ENCODE measurements around the gene TDP1.
A peak's percentile ranks its signal among the peaks of the same experiment; 100 is the strongest.
"Not testable (repeated sequence)": the region's sequence is repeated elsewhere in the genome, so short reads cannot be mapped to it uniquely, and the experiment has no call there.

TDP1 gene

DNA sequence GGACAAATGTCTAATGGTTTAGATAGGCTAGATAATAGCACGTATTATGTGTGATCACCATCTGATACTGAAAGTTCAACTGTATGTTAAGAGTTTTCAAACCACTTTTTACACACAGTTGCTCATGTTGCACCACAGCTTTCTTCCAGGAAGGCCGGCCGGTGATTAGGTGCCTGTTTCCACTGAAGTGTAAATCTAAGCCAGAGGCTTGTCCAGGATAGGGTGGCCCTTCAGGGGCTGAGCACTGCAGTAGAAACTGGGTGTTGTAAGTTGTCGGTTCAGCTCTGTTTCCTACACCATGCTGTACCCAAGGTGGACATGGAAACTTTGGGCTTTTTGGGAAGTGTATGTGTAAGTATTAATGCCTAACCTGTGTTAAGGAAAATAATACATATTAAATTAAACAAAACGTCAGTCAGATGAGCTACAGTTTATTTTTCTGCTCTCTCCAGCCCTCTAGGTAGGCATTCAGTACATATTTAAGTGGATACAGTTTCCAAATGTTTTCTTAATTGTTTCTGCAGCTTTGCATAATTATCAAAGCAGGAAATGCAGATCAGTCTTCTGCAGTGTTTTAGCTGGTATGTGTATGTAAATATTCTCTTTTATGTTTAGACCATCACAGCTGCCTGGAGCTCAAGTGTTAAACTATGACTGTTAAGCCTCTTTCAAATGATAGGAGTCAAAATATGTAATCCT lies 30.9 kb downstream of the TDP1 start:
- no peak for DNase-seq

DNA sequence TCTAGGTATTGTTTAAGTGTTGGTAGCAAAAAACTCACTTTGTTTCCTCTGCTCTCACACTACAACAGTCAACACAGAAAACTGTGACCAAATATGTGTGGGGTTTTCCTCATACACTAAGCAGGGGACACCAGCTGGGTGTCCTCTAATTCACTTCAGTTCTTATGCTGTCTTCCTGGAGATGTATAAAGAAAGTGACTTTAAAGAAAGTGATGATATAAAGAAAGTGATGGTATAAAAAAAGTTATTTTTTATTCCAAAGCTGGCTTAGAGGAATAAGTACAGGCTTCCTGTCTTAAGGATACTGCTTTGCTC lies 31.4 kb downstream of the TDP1 start:
- no peak for DNase-seq

DNA sequence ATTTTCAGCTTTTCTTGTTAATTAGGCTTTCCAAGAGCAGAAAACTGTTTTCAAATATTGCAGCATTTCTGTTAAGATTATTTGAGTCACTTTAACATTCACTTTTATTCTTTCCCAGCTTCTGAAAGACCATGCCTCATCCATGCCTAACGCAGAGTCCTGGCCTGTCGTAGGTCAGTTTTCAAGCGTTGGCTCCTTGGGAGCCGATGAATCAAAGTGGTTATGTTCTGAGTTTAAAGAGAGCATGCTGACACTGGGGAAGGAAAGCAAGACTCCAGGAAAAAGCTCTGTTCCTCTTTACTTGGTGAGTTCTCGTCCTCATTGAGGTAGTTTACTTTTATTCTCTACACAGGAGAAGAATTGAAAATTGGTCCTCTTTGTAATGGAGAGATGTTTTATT lies 33.1 kb downstream of the TDP1 start:
- no peak for DNase-seq

DNA sequence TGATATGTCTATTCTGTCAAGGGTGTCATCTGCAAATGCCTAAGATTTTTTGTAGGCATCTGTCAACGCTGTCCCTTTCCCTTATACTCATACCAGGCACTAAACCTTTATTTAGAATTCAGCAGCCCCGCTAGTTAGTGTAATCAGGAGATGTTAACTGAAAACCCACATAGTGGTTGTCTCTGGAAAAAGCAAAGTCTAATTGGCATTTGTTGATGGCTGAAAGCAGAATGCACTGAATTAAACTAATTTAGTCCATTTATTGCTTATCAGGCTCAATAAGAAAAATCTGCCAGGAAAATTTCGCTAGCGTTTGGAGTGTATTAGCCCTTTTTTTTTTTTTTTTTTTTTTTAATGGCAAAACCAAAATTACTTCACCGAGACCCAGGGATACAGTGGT lies 34.5 kb downstream of the TDP1 start:
- DNase-seq = no peak

DNA sequence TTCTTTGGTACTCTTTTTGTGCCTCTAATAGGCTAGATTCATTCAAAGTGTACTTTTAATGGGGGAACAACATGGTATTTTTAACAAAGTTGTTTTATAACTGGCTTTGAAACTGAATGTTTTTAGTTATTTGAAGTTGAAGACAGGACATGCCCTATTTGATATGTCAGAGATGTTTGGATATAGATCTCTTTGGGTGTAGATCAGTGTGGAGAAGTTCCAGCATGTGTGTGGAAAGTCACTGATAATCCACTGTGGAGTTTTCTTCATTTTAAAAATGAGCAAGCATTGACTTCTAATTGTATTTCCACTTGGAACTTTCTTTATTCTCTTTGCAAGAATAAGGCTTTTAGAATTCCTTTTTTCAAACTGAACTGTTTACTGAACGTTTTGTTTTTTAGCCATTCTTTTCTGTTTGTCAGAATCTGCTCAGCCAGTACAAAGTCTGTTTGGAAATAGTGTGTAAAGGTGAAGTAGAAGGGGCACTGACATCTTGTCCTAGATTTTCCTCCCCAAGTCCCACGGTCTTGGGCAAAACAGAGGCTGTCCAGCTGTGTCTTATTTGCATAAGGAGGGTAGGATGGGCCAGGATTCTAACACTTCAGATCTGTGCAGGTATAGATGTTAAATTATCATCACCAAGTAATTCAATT lies 35.0 kb downstream of the TDP1 start:
- DNase-seq = no peak

DNA sequence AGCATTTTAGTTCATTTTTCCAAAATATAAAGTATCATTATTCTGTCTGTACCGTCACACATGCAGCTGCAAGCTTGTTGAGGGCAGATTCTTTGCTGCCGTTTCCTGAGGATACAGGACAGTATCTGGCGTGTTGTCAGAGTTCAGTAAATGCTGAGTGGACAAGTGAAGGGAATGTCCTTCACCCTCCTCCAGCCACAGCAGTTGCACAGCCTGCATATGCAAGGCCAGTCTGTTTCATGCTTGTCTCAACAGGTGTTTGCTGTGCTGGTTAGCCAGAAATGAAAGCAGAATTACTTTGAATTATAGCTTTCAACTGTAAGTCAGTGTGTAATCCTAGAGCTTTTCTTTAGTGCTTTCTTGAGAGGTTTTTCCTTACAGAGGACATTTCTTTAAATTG lies 36.5 kb downstream of the TDP1 start:
- no peak for DNase-seq

DNA sequence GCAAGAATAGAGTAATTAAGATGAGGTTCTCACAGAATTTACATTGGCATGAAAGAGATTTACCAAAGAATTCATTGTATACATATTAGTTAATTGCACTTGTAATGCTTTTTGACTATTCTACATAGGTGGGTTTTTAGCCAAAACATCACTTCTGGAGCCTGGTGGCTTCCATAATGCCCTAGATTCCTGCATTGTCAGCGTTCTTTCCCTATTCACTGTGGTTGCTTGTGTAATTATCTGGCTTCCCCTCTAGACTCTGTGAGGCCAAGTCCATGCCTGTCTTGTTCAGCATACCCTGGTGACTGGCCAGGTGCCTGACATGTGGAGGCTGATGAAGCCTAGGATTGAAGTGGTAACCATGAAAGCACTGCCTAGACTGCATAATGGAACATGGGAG lies 41.2 kb downstream of the TDP1 start:
- no peak for DNase-seq

DNA sequence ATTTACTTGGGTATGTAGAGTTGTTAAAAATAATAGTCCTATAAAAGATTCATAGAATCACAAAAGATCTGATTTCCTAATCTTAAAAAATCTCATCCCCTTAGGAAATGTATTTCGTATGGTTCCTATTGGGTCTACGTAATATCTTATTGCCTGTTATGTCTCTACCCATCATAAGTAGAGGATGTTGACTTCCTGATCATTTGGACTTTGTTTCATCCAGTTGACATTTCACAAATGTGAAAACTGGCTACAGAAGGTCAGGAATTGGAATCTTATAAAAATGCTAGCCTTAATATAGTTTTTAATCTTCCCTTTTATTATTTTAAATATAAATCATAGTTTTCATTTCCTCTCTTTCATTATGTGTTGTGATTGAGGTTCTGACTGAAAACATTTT lies 45.2 kb downstream of the TDP1 start:
- DNase-seq = no peak

DNA sequence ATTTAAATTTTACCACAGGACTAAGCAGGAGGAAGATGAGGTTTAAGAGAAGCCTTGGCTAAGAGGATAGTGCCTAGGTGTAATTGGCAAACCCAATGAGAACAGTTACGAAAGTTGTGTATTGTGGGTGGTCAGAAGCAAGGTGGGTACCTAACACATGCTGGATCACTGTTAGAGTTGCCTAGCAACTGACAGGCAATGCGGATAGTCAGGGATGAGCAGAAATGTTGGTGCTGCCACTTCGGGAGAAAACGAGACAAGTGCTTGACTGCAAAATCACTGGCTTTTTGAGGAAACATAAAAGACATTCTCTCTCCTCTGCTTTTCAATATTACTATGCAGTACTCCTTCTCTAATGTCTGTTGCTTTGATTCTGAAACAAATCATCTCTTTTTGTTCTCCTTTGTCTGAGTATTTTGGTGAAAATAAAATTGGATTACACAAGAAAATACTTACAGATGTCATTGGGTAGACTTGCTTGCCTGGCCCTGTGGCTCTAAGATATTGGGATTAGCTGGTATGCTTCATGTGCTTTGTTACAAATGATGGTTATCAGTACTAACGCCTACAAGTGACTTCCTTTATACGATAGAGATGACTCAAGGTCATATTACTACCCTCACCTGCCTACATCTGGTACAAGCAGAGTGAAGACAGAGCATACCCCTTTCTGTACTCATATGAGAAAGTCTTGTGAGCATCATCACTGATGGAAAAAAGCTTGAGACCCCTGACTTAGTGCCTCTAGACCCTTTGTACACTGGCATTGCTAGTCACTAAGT lies 48.0 kb downstream of the TDP1 start:
- peak in 7 of 58 donors; percentile 8 to 35 (median 13) for DNase-seq

DNA sequence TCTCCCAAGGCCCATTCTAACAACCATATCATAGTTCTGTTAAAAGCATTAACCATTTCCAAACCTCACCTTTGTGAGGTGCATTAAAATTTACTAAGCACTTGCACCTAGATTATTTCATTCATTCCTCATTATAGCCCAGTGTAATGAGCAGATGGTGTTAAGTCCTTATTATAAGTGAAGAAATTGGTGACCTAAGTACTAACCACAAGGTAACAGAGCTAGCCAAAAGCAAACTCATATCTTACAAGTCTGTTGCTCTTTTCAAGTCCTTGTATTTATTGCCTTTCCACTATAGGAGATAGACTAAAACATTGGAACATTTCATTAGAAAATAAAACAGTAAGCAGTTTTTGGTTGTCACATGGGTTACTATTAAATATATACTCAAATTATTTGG lies 49.7 kb downstream of the TDP1 start:
- DNase-seq = no peak

DNA sequence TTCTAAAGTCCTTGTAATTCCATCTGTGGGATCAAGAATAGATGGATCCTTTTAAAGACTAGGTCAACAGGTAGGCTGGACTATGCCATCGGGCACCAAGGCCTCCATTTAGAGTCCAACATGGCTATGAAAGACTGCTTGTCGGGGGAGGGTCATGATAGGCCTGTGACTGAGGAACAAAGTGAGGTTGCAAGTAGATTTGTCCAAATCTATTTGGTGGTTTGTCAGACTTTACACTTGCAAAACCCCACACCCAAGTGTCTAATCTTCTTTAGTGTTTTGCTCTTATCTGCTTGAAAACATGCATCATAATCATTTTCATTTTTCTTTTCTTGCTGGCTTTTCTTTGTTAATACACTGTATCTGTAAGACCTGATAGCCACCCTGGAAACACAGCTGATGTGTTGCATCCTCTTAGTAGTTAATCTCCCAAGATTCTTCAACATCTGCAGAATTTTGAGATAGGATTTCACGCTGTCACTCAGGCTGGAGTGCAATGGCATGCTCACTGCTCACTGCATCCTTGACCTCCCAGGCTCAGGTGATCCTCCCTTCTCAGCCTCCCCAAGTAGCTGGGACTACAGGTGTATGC lies 50.3 kb downstream of the TDP1 start:
- no peak for DNase-seq

DNA sequence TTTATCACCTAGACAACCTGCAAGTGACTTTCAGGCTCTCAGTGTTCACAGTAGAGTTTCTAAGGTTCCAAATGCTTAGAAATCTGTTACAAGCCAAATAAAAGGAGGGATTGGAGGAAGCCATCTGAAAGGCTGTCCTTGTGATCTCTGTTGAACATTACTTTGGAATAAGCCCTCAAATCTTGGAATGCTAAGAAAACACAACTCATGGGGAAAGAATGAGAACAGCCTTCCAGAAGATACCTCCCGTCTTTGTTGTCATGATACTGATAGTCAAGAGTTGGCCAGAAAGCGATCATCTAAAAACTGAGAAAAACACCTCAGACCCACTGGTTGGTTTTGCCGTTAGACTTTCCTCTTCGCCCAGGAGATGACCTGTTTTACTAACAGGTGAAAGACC lies 61.6 kb downstream of the TDP1 start:
- no peak for DNase-seq

DNA sequence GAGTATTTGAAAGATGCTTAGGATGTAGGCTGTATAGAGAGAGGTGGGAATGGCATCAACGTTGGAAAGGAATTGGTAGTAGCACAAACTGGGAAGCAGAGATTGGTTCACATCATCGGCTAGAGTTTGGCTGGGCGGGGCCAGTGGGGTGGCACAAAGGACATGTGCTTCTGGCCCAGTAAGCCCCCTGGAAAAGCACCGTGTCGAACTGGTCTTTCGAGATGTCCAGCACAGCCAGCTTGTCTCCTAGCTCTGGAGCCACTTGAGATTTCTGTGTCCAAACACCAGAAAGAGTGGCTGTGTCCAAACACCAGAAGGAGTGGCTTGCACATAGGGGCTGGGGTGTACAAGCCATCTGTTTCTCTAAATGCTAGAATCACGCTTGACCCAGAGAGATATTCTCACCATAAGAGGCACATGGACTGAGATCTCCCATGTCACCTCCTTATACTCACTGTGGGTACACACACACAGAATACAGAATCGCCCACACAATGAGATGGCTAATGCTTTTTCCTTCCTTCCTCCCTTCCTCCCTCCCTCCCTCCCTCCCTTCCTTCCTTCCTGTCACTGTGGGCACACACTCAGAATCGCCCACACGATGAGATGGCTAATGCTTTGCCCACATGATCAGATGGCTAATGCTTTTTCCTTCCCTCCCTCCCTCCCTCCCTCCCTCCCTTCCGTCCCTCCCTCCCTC lies 64.2 kb downstream of the TDP1 start:
- peak in 4 of 58 donors; percentile 7 to 36 (median 30) for DNase-seq

DNA sequence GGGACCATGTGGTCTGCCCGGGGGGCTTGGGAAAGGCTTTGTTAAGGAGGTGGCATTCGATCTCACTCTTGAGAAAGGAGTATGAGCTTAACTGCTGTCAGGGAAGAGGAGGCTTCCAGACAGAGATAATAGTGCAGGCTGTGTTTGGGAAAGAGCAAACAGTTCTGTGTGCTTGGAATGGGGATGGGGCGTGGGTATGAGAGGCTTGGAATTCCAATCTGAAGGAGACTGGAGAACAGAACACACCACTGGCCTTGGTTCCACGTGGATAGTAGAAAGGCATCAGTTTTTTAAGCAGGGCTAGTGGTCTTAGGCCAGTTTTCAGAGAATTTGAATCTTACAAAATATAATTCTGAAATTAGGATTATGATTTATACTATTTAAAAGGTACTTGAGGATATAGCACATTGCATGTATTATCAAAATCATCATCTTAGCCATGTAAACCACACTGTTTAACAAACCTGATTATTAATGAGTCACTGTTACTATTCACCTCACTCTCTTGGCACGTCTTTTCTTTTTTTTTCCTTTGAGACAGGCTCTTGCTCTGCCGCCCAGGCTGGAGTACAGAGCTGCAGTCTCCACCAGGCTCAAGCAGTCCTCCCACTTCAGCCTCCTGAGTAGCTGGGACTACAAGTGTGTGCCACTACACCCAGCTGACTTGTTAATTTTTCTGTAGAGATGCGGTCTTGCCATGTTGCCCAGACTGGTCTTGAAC lies 67.6 kb downstream of the TDP1 start:
- DNase-seq = no peak

DNA sequence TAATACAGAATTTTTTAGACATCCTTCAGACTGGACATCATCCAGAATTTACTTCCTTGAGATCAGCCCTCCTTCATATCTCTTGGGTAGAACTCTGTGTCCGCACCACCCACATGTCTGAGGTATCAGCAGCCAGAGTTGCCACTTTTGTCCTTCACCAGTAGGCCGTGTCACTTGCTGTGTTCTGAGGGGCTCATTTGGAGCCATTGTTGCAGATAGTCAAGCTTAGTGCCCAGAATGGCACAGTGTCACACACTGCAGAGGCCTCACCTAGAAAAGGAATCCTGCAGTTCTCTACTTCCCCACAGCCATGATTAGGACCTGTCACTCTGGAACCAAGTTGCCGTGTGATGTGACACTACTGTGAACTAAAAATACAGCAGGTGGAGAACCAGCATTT lies 69.2 kb downstream of the TDP1 start:
- DNase-seq = no peak

DNA sequence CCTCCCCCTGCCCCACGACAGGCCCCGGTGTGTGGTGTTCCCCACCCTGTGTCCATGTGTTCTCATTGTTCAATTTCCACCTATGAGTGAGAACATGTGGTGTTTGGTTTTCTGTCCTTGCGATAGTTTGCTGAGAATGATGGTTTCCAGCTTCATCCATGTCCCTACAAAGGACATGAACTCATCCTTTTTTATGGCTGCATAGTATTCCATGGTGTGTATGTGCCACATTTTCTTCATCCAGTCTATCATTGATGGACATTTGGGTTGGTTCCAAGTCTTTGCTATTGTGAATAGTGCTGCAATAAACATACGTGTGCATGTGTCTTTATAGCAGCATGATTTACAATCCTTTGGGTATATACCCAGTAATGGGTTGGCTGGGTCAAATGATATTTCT lies 70.9 kb downstream of the TDP1 start:
- not testable (repeated sequence) for DNase-seq

DNA sequence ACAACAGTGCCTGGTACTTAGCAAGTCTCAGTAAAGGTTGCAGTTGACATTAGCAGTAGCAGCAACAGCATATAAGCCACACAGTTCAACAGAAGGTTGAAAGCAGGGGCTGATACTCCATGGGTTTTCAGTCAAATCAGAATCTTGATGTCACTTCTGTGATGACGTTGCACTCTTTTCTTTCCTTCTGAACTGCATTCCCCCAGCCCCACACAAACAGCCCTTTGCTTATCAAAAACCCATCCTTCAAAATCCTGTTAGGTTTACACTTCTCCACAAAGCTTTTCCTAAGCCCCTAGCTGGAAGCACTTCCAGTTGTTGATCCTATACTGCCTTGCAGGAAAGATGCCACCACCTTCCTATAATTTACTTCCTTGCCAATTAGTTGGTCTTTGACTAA lies 72.1 kb downstream of the TDP1 start:
- DNase-seq = no peak

DNA sequence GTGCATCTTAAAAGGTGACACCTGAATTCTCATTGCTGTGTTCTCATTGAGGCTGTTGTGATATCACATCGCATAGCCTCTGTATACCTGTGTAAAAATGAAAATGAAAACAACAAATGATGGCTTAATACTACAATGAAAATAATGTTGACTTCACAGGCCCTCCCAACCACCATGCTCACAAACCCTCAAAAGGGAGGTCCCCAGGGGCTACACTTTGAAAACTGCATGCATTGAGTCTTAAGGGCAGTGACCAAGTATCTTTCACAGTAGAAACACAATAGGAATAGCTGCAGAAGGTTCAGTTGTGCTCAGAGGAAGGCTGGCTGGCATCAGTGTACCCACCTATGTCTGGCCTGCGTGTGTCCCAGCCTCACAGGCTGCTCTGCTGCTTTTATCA lies 78.4 kb downstream of the TDP1 start:
- no peak for DNase-seq

DNA sequence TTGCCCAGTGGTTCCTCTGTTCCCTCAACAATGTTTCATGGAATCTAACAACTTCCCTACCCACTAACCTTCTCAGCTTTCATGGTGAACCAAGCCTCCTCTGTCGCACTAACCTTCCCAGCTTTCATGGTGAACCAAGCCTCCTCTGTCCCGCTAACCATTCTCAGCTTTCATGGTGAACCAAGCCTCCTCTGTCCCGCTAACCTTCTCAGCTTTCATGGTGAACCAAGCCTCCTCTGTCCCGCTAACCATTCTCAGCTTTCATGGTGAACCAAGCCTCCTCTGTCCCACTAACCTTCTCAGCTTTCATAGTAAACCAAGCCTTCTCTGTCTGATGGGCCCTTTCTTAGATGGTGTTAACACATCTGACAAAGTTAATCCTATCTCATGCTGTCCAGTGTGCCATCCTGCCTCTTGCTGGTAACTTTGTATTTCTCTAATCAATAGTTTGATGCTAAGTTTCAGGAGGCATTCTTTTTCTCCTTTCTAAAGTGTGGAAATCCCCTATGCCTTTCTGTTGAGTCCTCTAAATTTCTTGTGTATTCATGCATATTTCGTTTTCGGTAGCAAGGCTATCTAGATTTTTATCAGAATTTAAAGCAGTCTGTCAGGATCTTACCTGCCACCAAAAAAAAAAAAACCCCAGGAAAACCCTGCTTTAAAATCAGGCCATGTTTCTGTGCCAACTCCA lies 79.3 kb downstream of the TDP1 start:
- no peak for DNase-seq

DNA sequence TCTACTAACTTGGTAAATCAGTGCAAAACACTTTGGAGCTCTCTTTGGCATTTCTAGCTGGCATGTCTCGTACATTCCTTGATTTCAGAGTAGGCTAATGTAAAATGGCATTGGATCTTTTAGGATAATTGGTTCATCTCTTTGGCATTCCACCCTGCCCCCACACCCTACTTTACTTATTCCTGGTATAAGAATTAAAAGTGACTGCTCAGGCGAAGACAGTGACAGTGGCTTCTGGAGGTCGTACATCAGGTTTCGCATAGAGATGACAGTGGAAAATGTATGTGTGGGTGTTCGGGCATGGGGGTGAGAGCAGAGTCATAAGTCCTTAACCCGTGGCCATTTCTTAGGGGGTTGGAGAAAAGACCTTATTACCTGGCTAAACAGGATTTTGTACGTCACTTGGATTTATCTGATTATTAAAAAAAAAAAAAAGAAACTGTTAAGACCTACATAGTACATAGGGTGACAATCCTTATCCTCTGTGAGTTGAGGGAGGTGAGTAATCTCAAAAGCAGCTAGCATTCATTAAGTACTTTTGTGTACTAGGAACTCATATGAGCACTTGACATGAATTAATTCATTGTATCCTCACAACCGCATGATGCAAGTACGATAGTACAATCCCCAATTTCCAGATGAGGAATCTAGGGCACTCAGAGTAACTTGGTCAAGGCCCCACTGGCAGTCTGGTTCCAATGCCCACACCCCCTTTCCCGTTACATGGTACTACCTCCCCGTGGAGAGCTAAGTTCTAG lies 83.7 kb downstream of the TDP1 start:
- DNase-seq = no peak
